Endodermal cell (in vitro differentiated cells): ENCODE measurements around the gene SPOCK1. TPM values are rescaled to one million over a fixed set of nuclear protein-coding genes. Genes with fewer than 3 reads are reported as not detected.

Source experiments
- DNase-seq: peaks from one replicate; pipeline ENCODE4 v3.0.0-alpha.2; 2017
- H3K27ac ChIP-seq: 2 replicates; pipeline ENCODE4 v1.5.1; 2013; ENCODE audit warnings: mild to moderate bottlenecking, low read depth, low read length, moderate library complexity
- H3K27me3 ChIP-seq: 2 replicates; pipeline ENCODE4 v1.6.1; 2013; ENCODE audit warnings: mild to moderate bottlenecking, low read length, moderate library complexity; ENCODE audit not compliant: insufficient read depth, control insufficient read depth, poor library complexity, severe bottlenecking
- H3K36me3 ChIP-seq: 2 replicates; pipeline ENCODE4 v1.7.0; 2013; ENCODE audit warnings: mild to moderate bottlenecking, low read length, moderate library complexity; ENCODE audit not compliant: control insufficient read depth, insufficient read depth
- H3K4me1 ChIP-seq: one replicate; pipeline ENCODE4 v1.7.0; 2013; ENCODE audit warnings: low read length; ENCODE audit not compliant: control insufficient read depth, insufficient read depth
- H3K4me3 ChIP-seq: 2 replicates; pipeline ENCODE4 v1.5.1; 2013; ENCODE audit warnings: mild to moderate bottlenecking, low read length, moderate library complexity
- H3K9ac ChIP-seq: 2 replicates; pipeline ENCODE4 v1.6.1; 2013; ENCODE audit warnings: mild to moderate bottlenecking, low read length, moderate library complexity; ENCODE audit not compliant: poor library complexity, severe bottlenecking; ENCODE audit errors: extremely low read depth
- H3K9me3 ChIP-seq: 2 replicates; pipeline ENCODE4 v1.6.1; 2013; ENCODE audit warnings: mild to moderate bottlenecking, low read length, moderate library complexity; ENCODE audit not compliant: control insufficient read depth
- H3K27ac Mint-ChIP-seq: 2 replicates; pipeline ENCODE4 v1.8.0; 2020; ENCODE audit warnings: mixed read lengths
- H3K27me3 Mint-ChIP-seq: 2 replicates; pipeline ENCODE4 v1.8.0; 2021; ENCODE audit warnings: mild to moderate bottlenecking, mixed read lengths; ENCODE audit not compliant: insufficient read depth
- H3K36me3 Mint-ChIP-seq: 2 replicates; pipeline ENCODE4 v1.8.0; 2020; ENCODE audit warnings: low read depth, mixed read lengths
- H3K4me1 Mint-ChIP-seq: 2 replicates; pipeline ENCODE4 v1.8.0; 2020; ENCODE audit warnings: mixed read lengths
- H3K4me3 Mint-ChIP-seq: 2 replicates; pipeline ENCODE4 v1.8.0; 2020; ENCODE audit warnings: mild to moderate bottlenecking, moderate library complexity, mixed read lengths
- H3K9me3 Mint-ChIP-seq: 2 replicates; pipeline ENCODE4 v1.8.0; 2020; ENCODE audit warnings: mild to moderate bottlenecking, mixed read lengths
- WGBS, 2 experiments: methylation state at CpG; one replicate each; pipeline versions ENCODE4 v1.1.5 to v1.1.7; 2013; ENCODE audit warnings: missing lambda C conversion rate in 2 of 2, mixed read lengths in 1 of 2; ENCODE audit not compliant: insufficient coverage in 1 of 2, insufficient read length in 1 of 2; 5-methylcytosine and 5-hydroxymethylcytosine counted together
- total RNA-seq, 2 donors: library from RNA; stranded (reverse); fragmentation: NEBNext Ultra II Directional in 1 of 2; extraction: Animal tissue kit (Norgen Biotek cat#: 25700) in 1 of 2; gene quantifications; 2 replicates in 1 of 2; 3 replicates in 1 of 2; pipeline ENCODE4 v1.2.1, GENCODE V29; 2021
- TF ChIP-seq, protein P1 (sequence below): fragments of 200-600 bp; sonication (generic); conservative IDR thresholded peaks from 2 replicates; pipeline ENCODE4 v1.5.0; 2021; ENCODE audit warnings: antibody characterized with exemption, mild to moderate bottlenecking

The SPOCK1 gene
- total RNA-seq, 2 donors from 2014 or later, result 25.8 to 39.8 TPM

DNA sequence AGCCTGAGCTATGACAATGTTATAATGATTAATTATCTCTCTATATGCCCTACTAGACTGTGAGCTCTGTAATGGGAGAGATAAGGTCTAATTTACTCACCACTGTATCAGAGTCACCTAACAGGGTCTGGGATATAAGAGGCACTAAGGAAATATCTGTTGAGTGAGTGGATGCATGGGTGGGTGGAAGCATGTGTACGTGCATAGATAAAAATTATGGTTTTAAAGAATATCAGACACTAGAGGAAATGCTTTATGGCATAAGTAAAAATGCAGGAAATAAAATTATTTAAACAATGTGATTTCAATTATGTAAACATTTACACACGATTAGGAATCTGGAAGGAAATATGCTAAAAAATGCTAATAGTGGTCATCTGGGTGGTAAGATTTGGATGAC is 137.8 kb downstream of the SPOCK1 start:
- WGBS, 2 experiments, result 92 to 100% methylated on average over 2 of the region's 2 CpGs

DNA sequence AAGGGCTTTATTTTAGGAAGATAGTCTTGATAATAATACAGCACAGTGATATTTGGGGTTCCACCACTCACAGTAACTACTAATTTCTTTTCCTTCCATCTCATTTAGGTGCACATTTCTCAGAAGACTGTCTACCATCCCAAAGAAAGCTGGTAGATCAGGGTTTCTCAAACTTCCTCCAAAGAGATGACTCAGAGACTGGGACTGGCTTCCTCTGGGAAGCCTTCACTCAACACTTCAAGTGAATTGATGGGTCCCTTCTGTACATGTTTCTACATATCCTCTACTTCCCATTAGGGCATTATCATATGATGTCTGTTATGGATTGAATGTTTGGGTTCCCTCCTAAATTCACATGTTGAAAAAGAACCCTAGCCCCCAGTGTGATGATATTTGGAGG is 138.5 kb downstream of the SPOCK1 start:
- Mint-ChIP-seq H3K27me3 (peaks cover 11% of the 10 kb centered on the region), H3K27ac (no peak overlapping the region), H3K36me3 (no peaks in the 10 kb centered on the region), H3K4me1 (no peaks in the 10 kb centered on the region), H3K4me3 (no peak overlapping the region), H3K9me3 (no peaks in the 10 kb centered on the region)
- no peaks in the 10 kb centered on the region for H3K4me1 ChIP-seq
- H3K27me3 ChIP-seq, result peaks cover 7% of the 10 kb centered on the region
- H3K9ac ChIP-seq, result no peak overlapping the region
- no peak for DNase-seq
- H3K9me3 ChIP-seq, result no peaks in the 10 kb centered on the region
- no peaks in the 10 kb centered on the region for H3K36me3 ChIP-seq
- H3K4me3 ChIP-seq, result no peak overlapping the region
- H3K27ac ChIP-seq, result no peak overlapping the region
- TF ChIP-seq, protein P1, sequence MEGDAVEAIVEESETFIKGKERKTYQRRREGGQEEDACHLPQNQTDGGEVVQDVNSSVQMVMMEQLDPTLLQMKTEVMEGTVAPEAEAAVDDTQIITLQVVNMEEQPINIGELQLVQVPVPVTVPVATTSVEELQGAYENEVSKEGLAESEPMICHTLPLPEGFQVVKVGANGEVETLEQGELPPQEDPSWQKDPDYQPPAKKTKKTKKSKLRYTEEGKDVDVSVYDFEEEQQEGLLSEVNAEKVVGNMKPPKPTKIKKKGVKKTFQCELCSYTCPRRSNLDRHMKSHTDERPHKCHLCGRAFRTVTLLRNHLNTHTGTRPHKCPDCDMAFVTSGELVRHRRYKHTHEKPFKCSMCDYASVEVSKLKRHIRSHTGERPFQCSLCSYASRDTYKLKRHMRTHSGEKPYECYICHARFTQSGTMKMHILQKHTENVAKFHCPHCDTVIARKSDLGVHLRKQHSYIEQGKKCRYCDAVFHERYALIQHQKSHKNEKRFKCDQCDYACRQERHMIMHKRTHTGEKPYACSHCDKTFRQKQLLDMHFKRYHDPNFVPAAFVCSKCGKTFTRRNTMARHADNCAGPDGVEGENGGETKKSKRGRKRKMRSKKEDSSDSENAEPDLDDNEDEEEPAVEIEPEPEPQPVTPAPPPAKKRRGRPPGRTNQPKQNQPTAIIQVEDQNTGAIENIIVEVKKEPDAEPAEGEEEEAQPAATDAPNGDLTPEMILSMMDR, result no peak

More for the DNA sequence above, 137.8 kb downstream of the SPOCK1 start:
- peaks cover 7% of the 10 kb centered on the region for H3K27me3 ChIP-seq
- H3K36me3 ChIP-seq, result no peaks in the 10 kb centered on the region
- H3K9ac ChIP-seq, result no peak overlapping the region
- Mint-ChIP-seq H3K27ac (no peak overlapping the region), H3K4me3 (no peak overlapping the region), H3K4me1 (no peaks in the 10 kb centered on the region), H3K9me3 (no peaks in the 10 kb centered on the region), H3K27me3 (peaks cover 10% of the 10 kb centered on the region), H3K36me3 (no peaks in the 10 kb centered on the region)
- no peaks in the 10 kb centered on the region for H3K4me1 ChIP-seq
- H3K27ac ChIP-seq, result no peak overlapping the region
- H3K4me3 ChIP-seq, result no peak overlapping the region
- TF ChIP-seq, protein P1, result no peak
- DNase-seq, result no peak
- no peaks in the 10 kb centered on the region for H3K9me3 ChIP-seq

DNA sequence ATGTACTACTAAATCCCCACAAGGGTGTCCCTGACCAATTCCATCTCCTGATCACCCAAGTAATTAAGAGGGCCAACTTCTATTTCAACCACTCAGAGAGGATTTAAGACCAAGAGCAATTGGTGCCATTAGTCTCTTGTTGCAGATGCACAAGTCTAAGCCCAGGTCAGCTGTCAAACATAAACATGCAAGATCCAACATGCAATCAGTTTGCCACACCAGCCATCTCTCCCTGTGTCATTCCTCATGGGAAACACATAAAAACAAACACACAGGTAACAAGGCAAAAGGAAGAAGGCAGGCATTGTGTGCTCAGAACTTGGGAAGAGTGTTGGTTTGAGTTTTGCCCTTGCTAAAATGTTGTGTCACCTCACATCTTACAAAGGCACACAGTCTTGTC is 139.2 kb downstream of the SPOCK1 start:
- H3K36me3 ChIP-seq, result no peaks in the 10 kb centered on the region
- TF ChIP-seq, protein P1, result no peak
- no peak for DNase-seq
- H3K4me1 Mint-ChIP-seq, result no peaks in the 10 kb centered on the region
- H3K36me3 Mint-ChIP-seq, result no peaks in the 10 kb centered on the region
- no peaks in the 10 kb centered on the region for H3K9me3 ChIP-seq
- no peak overlapping the region for H3K27ac ChIP-seq
- no peaks in the 10 kb centered on the region for H3K4me1 ChIP-seq
- H3K4me3 ChIP-seq, result no peak overlapping the region
- peaks cover 14% of the 10 kb centered on the region for H3K27me3 Mint-ChIP-seq
- H3K9me3 Mint-ChIP-seq, result no peaks in the 10 kb centered on the region
- no peak overlapping the region for H3K27ac Mint-ChIP-seq
- no peak overlapping the region for H3K9ac ChIP-seq
- H3K27me3 ChIP-seq, result peaks cover 4% of the 10 kb centered on the region
- no peak overlapping the region for H3K4me3 Mint-ChIP-seq
